ENCODE results near the gene ADAMTS16.
A peak's percentile ranks its signal among the peaks of the same experiment; 100 is the strongest.

The ADAMTS16 gene

DNA sequence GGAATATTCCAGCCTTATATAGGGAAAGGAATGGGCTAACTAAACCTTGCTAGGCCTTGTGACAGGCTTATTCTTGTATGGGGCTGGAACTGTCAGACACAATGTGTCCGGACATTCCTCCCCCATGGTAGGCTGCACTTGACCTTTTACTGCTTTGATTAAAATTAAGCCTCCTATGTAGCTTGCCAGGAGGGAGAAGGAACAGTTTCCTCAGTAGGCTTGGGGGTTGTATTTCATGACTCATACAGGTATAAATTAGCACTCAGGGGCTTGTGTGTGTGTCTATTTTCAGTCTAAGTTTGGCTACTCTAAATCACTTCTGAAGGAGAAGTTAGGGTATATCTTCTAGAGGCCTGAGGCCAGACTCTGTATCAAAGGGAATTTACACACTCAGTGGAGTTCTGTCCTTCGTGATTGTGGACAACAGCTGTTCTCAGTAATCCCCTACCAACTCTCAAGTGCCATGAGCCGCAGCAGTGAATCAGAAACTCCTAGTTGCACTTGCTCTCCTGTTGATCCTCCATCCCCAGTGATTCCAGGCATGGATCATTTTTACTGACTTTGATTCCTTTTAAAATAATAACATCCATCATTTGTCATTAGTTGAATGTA, 16.4 kb downstream of the ADAMTS16 start:
- TF ChIP-seq, protein P1, sequence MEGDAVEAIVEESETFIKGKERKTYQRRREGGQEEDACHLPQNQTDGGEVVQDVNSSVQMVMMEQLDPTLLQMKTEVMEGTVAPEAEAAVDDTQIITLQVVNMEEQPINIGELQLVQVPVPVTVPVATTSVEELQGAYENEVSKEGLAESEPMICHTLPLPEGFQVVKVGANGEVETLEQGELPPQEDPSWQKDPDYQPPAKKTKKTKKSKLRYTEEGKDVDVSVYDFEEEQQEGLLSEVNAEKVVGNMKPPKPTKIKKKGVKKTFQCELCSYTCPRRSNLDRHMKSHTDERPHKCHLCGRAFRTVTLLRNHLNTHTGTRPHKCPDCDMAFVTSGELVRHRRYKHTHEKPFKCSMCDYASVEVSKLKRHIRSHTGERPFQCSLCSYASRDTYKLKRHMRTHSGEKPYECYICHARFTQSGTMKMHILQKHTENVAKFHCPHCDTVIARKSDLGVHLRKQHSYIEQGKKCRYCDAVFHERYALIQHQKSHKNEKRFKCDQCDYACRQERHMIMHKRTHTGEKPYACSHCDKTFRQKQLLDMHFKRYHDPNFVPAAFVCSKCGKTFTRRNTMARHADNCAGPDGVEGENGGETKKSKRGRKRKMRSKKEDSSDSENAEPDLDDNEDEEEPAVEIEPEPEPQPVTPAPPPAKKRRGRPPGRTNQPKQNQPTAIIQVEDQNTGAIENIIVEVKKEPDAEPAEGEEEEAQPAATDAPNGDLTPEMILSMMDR (conservative IDR thresholded peaks at IDR 0.05; ENCODE audit: low read length) = no peak
- no peak for DNase-seq (ENCODE audit: low read depth)
- no peak overlapping the region for H3K4me3 ChIP-seq (ENCODE audit: low read length)

DNA sequence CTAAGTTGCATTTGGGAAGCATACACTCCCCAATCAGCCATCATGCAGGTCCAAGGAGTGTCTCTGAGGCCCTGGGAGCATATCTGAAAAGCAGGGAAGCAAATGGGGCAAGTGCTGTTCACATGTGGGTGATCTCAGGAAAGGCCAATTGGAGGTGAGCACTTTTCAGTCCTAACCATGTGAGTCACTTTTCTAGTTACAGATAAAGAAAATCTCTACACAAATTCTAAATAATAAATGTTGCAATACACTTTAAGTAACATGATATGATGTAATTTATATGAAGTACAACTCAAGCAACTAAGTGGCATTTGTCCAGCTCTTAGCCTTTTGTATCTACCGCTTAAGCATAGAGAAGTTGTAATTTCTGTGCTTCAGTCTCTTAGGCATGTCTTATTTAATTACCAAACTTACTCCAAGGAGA, 18.4 kb downstream of the ADAMTS16 start:
- H3K4me3 ChIP-seq (ENCODE audit: low read length) = no peak overlapping the region
- no peak for DNase-seq (ENCODE audit: low read depth)
- TF ChIP-seq, protein P1 (conservative IDR thresholded peaks at IDR 0.05; ENCODE audit: low read length) = no peak

DNA sequence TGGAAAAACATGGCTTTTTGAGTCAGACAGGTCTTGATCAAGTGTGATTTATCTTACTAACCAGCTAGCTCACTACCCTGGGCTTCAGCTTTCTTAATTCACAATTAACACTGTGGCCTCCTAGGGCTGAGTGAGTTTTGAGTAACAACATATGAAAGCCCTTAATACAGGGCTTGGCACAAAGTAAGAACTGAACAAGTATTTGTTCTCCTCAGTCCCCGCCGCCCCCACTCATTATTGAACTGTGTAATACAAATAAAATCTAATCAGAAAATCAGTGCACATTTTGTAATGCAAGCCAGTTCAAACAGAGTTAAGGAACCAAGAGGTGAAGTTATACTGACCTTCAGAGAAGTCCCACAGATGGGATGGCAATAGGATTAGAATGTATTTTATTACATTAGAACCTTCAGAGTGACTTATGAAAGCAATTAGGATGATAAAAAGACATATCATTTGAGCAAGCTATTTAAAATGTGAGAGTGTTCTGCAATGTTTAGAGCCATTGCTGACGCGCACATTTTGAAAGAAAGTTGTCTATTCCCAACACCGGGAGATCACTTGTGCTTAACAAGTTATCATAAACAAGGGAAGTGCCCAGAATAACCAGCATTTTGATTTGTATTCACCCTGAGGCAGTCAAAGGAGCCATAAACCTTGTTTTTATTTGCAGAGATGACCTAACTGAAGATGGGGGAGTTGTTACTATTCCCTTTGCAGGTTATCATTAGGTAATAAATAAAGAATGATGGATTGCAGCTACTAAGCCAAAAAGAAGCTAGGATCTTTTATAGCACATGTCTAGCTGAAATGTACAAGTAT, 19.4 kb downstream of the ADAMTS16 start:
- DNase-seq (ENCODE audit: low read depth) = no peak
- no peak overlapping the region for H3K4me3 ChIP-seq (ENCODE audit: low read length)
- TF ChIP-seq, protein P1 (conservative IDR thresholded peaks at IDR 0.05; ENCODE audit: low read length) = no peak

DNA sequence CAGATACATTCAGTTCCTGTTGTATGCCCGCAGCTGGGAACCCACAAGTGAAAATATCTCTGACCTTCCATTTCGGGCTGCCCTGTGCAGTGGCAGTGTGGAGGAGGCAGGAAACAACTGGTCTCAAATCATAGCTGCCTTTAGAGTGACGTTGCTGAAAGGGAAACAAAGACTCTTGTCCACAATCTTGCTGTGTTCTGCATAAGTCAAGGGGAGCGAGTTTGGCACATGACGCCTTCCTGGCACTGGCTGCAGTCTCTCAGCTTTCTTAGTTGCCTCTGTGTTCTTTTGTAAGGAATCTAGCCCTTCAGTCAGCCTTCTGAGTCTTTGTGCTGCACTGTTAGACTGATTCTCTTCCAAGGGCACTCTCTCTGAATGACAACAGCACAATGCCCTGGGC, 24.0 kb downstream of the ADAMTS16 start:
- TF ChIP-seq, protein P1 (conservative IDR thresholded peaks at IDR 0.05; ENCODE audit: low read length) = no peak
- DNase-seq (ENCODE audit: low read depth) = no peak
- no peak overlapping the region for H3K4me3 ChIP-seq (ENCODE audit: low read length)

DNA sequence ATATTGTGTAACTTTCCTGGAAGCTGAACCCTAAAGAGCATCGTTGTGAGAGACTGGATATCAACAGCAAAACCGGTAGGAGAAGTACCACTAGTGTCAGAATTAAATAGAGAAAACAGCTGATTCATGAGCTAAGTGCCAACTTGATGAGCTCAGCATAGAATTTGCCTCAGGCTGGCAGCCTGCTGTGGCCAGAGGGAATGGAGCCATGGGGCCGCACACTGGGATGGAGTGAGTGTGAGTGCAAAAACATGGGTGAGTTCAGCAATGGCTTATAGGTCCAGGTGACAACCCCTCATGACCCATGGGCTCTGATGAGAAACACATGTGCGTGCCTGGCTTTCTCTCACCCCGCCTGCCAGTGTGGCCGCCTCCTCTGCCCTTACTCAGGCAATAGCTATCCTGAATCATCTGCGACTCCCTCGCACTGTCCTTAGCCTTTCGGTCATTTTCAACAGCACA, 25.4 kb downstream of the ADAMTS16 start:
- TF ChIP-seq, protein P1 (conservative IDR thresholded peaks at IDR 0.05; ENCODE audit: low read length) = no peak
- peak; percentile 8 for DNase-seq (ENCODE audit: low read depth)
- no peak overlapping the region for H3K4me3 ChIP-seq (ENCODE audit: low read length)

DNA sequence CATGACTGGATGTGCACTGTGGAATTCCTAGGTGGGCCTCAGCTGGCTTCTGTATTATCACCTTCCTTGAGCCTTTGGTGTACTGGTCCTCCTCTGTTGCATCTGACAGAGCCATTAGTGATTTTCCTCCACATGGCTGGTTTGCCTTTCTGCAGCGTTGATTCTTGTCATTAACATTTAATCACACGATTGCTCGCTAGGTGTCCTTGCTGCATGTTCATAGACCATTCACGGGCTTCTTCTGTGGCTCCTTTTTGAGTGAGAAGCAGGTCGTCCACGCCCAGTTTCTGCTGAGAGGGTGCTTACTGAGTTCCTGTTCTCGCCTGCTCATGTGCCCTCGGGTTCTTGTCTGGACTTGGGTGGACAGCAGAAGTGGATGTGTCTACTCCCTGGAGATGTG, 29.3 kb downstream of the ADAMTS16 start:
- TF ChIP-seq, protein P1 (conservative IDR thresholded peaks at IDR 0.05; ENCODE audit: low read length) = no peak
- DNase-seq (ENCODE audit: low read depth) = no peak
- no peak overlapping the region for H3K4me3 ChIP-seq (ENCODE audit: low read length)

DNA sequence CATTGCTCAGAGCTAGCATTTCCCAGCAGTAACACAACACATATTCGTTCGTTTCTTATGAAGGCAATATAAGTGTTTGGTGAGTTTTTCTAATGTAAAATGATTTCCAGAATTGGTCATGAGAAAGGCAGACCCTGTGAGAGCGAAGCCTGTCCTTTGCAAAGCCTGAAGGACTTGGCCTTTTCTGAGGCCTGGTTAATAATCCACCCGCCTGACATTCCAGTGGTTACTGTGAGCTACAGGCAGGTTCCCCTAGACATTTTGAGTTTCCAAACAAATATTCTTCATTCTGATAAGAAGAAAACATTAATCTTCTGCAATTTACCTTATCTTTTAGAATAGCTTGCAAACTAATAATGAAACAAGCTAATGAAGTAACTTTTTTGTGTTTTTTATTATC, 38.0 kb downstream of the ADAMTS16 start:
- no peak overlapping the region for H3K4me3 ChIP-seq (ENCODE audit: low read length)
- TF ChIP-seq, protein P1 (conservative IDR thresholded peaks at IDR 0.05; ENCODE audit: low read length) = no peak
- no peak for DNase-seq (ENCODE audit: low read depth)

All from AG10803 (cell line).